GM12878 (cell line): Measurements from ENCODE around the gene GALNT17. TPM values are rescaled to one million over a fixed set of nuclear protein-coding genes. Genes with fewer than 3 reads are reported as not detected.

Source experiments
- ATAC-seq: fragments of 200-7000 bp; cut with Tn5 transposase; 3 replicates; pipeline ENCODE4 v1.9.1; 2020; ENCODE audit warnings: mild to moderate bottlenecking, moderate library complexity
- BruUV-seq: library from RNA; stranded (reverse); fragments of 400-500 nt; replicated peaks from 2 replicates; lab custom pipeline; 2021; lab: Mats Ljungman, UMichigan
- CTCF ChIA-PET: fragments of 300-600 bp; sonication (Branson Sonifier 250); formaldehyde crosslinking; extraction: SDS; loops from one replicate; lab custom pipeline; 2021; ENCODE audit warnings: inconsistent platforms; lab: Yijun Ruan, JAX
- POLR2A ChIA-PET: fragments of 350-600 bp; formaldehyde crosslinking; extraction: SDS; loops from one replicate; lab custom pipeline; 2021; ENCODE audit warnings: inconsistent platforms; lab: Charles Lee
- RAD21 ChIA-PET: fragments of 300-600 bp; sonication (Branson Sonifier 250); formaldehyde crosslinking; loops from one replicate; lab custom pipeline; 2023; ENCODE audit warnings: antibody characterized with exemption; ENCODE audit not compliant: unreplicated experiment; lab: Charles Lee
- SMC1A ChIA-PET: fragments of 300-600 bp; sonication (Branson Sonifier 250); formaldehyde crosslinking; loops from one replicate; lab custom pipeline; 2023; ENCODE audit not compliant: unreplicated experiment, uncharacterized antibody; lab: Charles Lee
- DNase-seq: peaks from one replicate; pipeline ENCODE4 v3.0.0-alpha.2; 2011; ENCODE audit warnings: low read depth, low spot score
- FAIRE-seq: peaks from 3 replicates; lab custom pipeline; 2011; peaks lifted over from hg19 to GRCh38; lab: Jason Lieb, UNC
- H2AFZ ChIP-seq: 2 replicates; pipeline ENCODE4 v1.6.0; 2011; ENCODE audit warnings: low read depth, low read length, control low read depth; ENCODE audit not compliant: control insufficient read depth
- H3K27ac ChIP-seq: 2 replicates; pipeline ENCODE4 v1.5.1; 2011; ENCODE audit warnings: control low read depth; ENCODE audit not compliant: control insufficient read depth, insufficient read depth
- H3K27me3 ChIP-seq, 2 experiments: replicated peaks in 1 of 2; 2 replicates each; pipeline versions ENCODE4 v1.6.0 to v1.6.1; 2011; ENCODE audit warnings: low read length in 1 of 2; ENCODE audit not compliant: control insufficient read depth in 2 of 2, insufficient read depth in 2 of 2
- H3K36me3 ChIP-seq, 2 experiments: 2 replicates each; pipeline ENCODE4 v1.5.1; 2011; ENCODE audit warnings: low read length in 1 of 2; ENCODE audit not compliant: control insufficient read depth in 2 of 2, insufficient read depth in 2 of 2
- H3K4me1 ChIP-seq: 2 replicates; pipeline ENCODE4 v1.6.1; 2011; ENCODE audit warnings: mild to moderate bottlenecking, low read length, moderate library complexity, mixed read lengths; ENCODE audit not compliant: control insufficient read depth, insufficient read depth
- H3K4me2 ChIP-seq: 2 replicates; pipeline ENCODE4 v1.6.0; 2011; ENCODE audit warnings: control low read depth; ENCODE audit not compliant: control insufficient read depth, insufficient read depth
- H3K4me3 ChIP-seq: fragments of 200-600 bp; sonication (generic); 2 replicates; pipeline ENCODE4 v1.5.1; 2016
- H3K79me2 ChIP-seq: 2 replicates; pipeline ENCODE4 v1.6.0; 2011; ENCODE audit warnings: low read length; ENCODE audit not compliant: control insufficient read depth, insufficient read depth
- H3K9ac ChIP-seq: 2 replicates; pipeline ENCODE4 v1.8.0; 2011; ENCODE audit warnings: low read length, control low read depth, mixed read lengths; ENCODE audit not compliant: control insufficient read depth, insufficient read depth
- H3K9me3 ChIP-seq: replicated peaks from 3 replicates; pipeline ENCODE4 v1.5.1; 2011; ENCODE audit warnings: mild to moderate bottlenecking, low read length; ENCODE audit not compliant: control insufficient read depth, insufficient read depth
- H4K20me1 ChIP-seq: 2 replicates; pipeline ENCODE4 v1.6.0; 2011; ENCODE audit not compliant: control insufficient read depth, insufficient read depth
- ETV6 ChIP-seq, 2 experiments: fragments of 450-650 bp in 1 of 2; IDR thresholded peaks in 1 of 2; conservative IDR thresholded peaks in 1 of 2; 2 replicates each; pipeline ENCODE4 v1.6.1; 2014; ENCODE audit warnings: antibody characterized with exemption in 1 of 2, borderline replicate concordance in 1 of 2, low read depth in 1 of 2, mild to moderate bottlenecking in 1 of 2, moderate library complexity in 1 of 2
- whole genome bisulfite sequencing: methylation state at CpG from one replicate; pipeline ENCODE4 v1.1.6; 2016; ENCODE audit warnings: low lambda C conversion rate; ENCODE audit not compliant: insufficient replicate concordance, insufficient coverage; ENCODE audit errors: missing lambda C conversion rate; 5-methylcytosine and 5-hydroxymethylcytosine counted together
- in situ Hi-C: fragments of 300-500 bp; cut with MboI; formaldehyde crosslinking; loops from 9 replicates; pipeline ENCODE4 v1.14.3; 2018; ENCODE audit warnings: mixed read lengths
- intact Hi-C: fragments of 100-400 bp; cut with micrococcal nuclease; formaldehyde crosslinking; loops from one replicate; pipeline ENCODE4 v1.14.2; 2022; ENCODE audit not compliant: unreplicated experiment
- polyA plus RNA-seq, 11 experiments: library from polyadenylated mRNA; depleted of rRNA in 4 of 11; unstranded in 6 of 11; stranded (reverse) in 5 of 11; fragments of >200 nt; fragmentation: Nextera tagmentation in 4 of 11; fragmentation: Illumina TruSeq in 1 of 11; extraction: Ambion mirVana in 4 of 11; extraction: Trizol in 1 of 11; gene quantifications; 1 replicate in 1 of 11; 2 replicates in 10 of 11; pipeline versions ENCODE4 v1.2.1 to v1.2.3, GENCODE V29; 2011 to 2016; ENCODE audit warnings: inconsistent platforms in 2 of 11, missing spikeins in 2 of 11, low read depth in 1 of 11
- total RNA-seq, 4 experiments: library from RNA; depleted of rRNA in 3 of 4; stranded (reverse); fragments of >200 nt in 3 of 4; fragmentation: Illumina TruSeq in 1 of 4; extraction: Trizol in 1 of 4; gene quantifications; 2 replicates each; pipeline versions ENCODE4 v1.2.1 to v1.2.3, GENCODE V29; 2013 to 2021
- TF ChIP-seq, protein P1 (sequence below): fragments of 450-650 bp; IDR thresholded peaks from 2 replicates; pipeline ENCODE4 v1.6.1; 2018; ENCODE audit warnings: mild to moderate bottlenecking, low read depth, moderate library complexity; ENCODE audit not compliant: partially characterized antibody
- TF ChIP-seq, protein P2 (sequence below): IDR thresholded peaks from 2 replicates; pipeline ENCODE4 v1.6.1; 2012; ENCODE audit warnings: low read depth, low read length, improper control_type of control experiment
- TF ChIP-seq, protein P3 (sequence below): fragments of 450-650 bp; IDR thresholded peaks from 2 replicates; pipeline ENCODE4 v1.6.1; 2017; ENCODE audit warnings: mild to moderate bottlenecking, low read depth, inconsistent platforms; ENCODE audit not compliant: poor library complexity, severe bottlenecking

GALNT17 gene
- total and polyA plus RNA-seq, 10 of the 15 experiments (the other 5 are each of a cell fraction or from before 2014, with no cell fraction given): 0.12 to 0.15 TPM; not detected in 8

DNA sequence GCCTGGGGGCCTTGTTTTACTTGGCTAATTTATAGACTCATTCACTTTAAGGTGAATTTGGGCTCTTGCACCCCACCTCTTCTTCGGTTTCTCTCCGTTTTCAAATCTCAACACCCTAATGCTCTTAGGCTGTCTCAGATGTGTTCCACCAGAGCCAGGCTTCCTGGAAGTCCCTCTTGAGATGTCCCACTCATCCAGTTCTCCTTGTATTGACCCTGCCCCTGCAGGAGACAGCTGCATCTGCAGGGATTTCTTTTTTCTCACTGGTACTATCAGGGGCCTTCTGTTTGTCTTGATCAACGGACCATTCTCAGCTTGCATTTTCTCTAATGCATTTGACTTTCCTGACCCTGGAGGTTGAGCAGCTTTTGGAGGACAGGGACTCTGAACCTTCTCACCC lies 279.5 kb downstream of the GALNT17 start (continued):
- TF ChIP-seq, protein P1, sequence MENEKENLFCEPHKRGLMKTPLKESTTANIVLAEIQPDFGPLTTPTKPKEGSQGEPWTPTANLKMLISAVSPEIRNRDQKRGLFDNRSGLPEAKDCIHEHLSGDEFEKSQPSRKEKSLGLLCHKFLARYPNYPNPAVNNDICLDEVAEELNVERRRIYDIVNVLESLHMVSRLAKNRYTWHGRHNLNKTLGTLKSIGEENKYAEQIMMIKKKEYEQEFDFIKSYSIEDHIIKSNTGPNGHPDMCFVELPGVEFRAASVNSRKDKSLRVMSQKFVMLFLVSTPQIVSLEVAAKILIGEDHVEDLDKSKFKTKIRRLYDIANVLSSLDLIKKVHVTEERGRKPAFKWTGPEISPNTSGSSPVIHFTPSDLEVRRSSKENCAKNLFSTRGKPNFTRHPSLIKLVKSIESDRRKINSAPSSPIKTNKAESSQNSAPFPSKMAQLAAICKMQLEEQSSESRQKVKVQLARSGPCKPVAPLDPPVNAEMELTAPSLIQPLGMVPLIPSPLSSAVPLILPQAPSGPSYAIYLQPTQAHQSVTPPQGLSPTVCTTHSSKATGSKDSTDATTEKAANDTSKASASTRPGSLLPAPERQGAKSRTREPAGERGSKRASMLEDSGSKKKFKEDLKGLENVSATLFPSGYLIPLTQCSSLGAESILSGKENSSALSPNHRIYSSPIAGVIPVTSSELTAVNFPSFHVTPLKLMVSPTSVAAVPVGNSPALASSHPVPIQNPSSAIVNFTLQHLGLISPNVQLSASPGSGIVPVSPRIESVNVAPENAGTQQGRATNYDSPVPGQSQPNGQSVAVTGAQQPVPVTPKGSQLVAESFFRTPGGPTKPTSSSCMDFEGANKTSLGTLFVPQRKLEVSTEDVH: no peak
- TF ChIP-seq, protein P2, sequence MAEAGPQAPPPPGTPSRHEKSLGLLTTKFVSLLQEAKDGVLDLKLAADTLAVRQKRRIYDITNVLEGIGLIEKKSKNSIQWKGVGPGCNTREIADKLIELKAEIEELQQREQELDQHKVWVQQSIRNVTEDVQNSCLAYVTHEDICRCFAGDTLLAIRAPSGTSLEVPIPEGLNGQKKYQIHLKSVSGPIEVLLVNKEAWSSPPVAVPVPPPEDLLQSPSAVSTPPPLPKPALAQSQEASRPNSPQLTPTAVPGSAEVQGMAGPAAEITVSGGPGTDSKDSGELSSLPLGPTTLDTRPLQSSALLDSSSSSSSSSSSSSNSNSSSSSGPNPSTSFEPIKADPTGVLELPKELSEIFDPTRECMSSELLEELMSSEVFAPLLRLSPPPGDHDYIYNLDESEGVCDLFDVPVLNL: no peak

GRCh38 chr7:71414490-71414889 lies 282.5 kb downstream of the GALNT17 start:
- H3K4me3 ChIP-seq: no peak overlapping the region
- no peaks in the 10 kb centered on the region for H3K4me1 ChIP-seq
- no peak overlapping the region for H3K4me2 ChIP-seq
- no peaks in the 10 kb centered on the region for H3K9me3 ChIP-seq
- BruUV-seq: no TSS peak
- CTCF ChIA-PET: no interaction called here
- no peaks in the 10 kb centered on the region for H4K20me1 ChIP-seq
- TF ChIP-seq, protein P3, sequence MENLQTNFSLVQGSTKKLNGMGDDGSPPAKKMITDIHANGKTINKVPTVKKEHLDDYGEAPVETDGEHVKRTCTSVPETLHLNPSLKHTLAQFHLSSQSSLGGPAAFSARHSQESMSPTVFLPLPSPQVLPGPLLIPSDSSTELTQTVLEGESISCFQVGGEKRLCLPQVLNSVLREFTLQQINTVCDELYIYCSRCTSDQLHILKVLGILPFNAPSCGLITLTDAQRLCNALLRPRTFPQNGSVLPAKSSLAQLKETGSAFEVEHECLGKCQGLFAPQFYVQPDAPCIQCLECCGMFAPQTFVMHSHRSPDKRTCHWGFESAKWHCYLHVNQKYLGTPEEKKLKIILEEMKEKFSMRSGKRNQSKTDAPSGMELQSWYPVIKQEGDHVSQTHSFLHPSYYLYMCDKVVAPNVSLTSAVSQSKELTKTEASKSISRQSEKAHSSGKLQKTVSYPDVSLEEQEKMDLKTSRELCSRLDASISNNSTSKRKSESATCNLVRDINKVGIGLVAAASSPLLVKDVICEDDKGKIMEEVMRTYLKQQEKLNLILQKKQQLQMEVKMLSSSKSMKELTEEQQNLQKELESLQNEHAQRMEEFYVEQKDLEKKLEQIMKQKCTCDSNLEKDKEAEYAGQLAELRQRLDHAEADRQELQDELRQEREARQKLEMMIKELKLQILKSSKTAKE: no peak
- TF ChIP-seq ETV6 (conservative IDR thresholded peaks at IDR 0.05 in 1 of 2, IDR thresholded peaks at IDR 0.05 in 1 of 2; ENCODE audit: borderline replicate concordance in 1 of 2, low read depth in 1 of 2): no peak
- no peak overlapping the region for H2AFZ ChIP-seq
- RAD21 ChIA-PET: no interaction called here
- ATAC-seq (no peak), FAIRE-seq (no peak), DNase-seq (no peak)
- H3K27ac ChIP-seq: no peak overlapping the region
- H3K36me3 ChIP-seq: no peaks in the 10 kb centered on the region
- WGBS: 21% methylated on average over 6 of the region's 6 CpGs
- POLR2A ChIA-PET: no interaction called here
- no peaks in the 10 kb centered on the region for H3K79me2 ChIP-seq
- H3K27me3 ChIP-seq: no peaks in the 10 kb centered on the region
- intact Hi-C loops: no loop called here
- H3K9ac ChIP-seq: no peak overlapping the region
- in situ Hi-C loops: no loop called here
- SMC1A ChIA-PET: no interaction called here
